ENCODE data around the gene TMEFF2. TPM values are rescaled to one million over a fixed set of nuclear protein-coding genes. Genes with fewer than 3 reads are reported as not detected.

The TMEFF2 gene
- total and polyA plus RNA-seq, 2 of the 8 experiments (the other 6 are each of a cell fraction or from before 2014, with no cell fraction given) = 0.91 to 3.7 TPM

DNA sequence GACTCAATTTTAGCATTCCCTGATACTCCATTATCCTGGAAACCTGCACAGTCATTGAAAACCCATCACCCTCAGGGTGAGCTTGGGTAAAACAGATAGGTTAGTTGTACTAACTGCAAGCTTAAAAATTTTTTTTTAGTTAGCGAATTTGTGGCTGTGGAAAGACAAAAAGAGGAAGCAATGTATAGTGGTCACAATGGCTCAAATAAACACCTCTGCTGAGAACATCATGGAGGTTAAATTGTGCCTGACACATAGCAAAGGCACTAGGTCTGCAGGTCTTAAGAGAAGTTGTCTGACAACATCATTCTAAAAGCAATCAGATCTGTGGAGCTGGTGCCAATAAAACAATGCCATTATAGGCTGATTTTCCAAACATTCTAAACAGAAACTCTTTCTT, 263.4 kb downstream of the TMEFF2 start (continued):
- TF ChIP-seq FOSL1 (IDR thresholded peaks at IDR 0.05; ENCODE audit: insufficient read depth, low read depth, low read length) (no peak), KDM5A (IDR thresholded peaks at IDR 0.05; ENCODE audit: low read length) (no peak), SIRT6 (IDR thresholded peaks at IDR 0.05; ENCODE audit: low read length) (no peak)

Data from H1 (cell line).